UCSD-AML1 (cell line): ENCODE measurements around the gene RHOD.

Experiments used
- DNase-seq: peaks from one replicate; lab custom pipeline; 2025; ENCODE audit not compliant: unreplicated experiment; lab: John Stamatoyannopoulos, UW

The RHOD gene

DNA sequence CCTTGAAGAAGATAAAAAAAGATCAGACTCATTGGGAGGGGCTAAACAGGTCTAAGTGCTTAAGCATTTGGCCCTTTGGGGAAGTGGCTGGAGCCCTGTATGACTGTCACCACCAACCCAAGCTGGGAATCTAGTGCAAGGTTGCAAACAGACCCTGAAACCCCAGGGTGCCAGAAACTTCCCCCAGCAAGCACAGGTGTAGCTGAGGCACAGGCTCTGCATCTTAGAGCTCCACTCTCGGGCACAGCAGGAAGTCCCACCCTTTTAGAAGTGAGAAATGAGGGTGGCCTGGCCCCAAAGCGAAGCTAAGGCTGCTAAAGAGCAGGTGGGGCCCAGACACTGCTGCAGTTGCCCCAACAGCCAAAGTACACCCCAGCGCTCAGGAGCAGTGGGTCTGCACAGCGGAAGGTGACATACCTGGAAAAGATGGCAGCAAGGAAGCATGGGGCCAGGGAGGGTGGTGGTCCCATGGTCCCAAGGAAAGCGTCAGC lies 56.6 kb downstream of the RHOD start:
- no peak for DNase-seq

GRCh38 chr11:67114275-67114896 lies 57.7 kb downstream of the RHOD start:
- no peak for DNase-seq

DNA sequence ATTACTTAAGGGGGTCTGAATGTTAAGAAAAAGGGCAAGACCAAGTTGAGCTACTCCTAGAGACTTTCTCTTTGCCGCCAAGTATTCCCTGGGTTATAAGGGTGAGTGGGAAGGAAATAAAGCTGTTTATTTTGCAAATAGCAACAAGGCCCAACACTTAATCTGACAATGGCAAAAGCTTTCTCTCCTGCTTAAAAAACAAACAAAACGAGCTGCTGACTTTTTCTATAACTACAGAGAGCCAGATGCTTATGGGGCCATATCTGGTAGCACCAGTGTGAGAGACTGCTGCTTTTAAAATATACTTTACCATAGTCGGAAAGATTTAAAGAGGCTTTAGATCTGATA lies 60.1 kb downstream of the RHOD start:
- DNase-seq = no peak

DNA sequence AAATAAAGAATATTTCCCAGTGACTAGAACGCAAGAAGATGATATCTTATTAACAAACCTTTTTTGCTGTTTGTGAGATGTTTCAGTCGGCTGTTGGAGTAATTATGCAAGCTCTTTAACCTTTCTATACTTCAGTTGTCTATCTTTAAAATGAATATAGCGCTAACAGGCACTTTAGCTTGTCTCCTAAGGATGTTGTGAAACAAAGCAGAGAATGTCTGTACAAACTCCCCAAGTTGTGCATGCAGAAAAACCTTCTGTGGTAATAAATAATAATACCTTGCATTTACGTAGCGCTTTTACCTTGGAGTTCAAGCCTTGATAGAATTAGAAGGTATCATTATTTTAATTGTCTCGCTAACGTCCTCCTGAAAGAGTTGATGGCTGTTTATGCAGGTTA lies 60.5 kb downstream of the RHOD start:
- DNase-seq = no peak

DNA sequence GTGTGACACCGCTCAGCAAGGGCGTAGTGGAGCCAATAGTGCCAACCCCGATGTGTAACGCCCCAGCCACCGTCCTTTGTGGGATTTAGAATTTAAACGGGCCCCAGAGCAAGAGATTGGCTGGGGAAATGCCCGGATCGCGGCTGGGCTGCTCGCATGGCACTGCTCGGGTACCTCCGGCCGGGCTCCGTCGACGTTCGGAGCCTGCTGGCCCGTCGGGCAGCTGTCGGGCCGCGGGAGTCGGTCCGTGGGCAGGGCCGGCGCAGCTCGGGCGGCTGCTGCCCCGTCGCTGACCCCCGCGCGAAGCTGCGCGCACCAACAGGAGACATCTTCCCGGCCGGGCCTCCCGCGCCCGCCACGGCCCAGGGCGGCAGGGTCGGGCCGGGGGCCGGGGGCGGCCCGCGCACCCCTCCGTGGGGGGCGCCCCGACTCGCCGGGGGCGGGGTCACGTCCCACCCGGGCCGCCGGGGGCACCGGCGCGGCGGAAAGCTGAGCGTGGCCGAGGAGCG lies 61.1 kb downstream of the RHOD start:
- DNase-seq = no peak

DNA sequence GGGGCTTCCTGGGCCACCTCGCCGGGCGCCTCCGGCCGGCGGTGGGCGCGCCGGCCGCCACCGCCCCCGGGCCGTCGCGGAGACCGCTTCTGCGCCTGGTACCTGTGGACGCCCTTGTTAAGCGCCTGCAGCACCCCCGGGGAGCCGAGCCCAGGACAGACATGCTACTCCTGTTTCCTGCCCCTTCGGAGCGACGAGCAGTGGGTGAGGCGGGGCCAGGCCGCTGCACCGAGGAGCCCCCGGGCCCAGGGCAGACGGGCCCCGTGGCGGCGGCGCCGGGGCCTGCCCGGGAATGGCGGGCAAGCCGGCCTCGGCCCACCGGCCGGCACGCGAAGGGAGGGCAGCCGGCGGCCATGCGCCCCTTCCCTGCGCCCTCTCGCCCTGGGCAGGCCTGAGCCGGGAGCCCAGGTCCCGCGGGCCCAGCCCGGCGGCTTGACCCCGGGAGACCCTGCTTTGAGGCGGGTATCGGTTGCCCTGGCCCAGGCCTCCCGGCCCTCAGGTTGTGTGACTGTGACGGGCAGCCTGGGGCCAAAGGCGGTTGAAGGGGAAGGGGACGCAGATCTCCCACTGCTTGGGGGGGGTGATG lies 61.6 kb downstream of the RHOD start:
- DNase-seq = no peak

DNA sequence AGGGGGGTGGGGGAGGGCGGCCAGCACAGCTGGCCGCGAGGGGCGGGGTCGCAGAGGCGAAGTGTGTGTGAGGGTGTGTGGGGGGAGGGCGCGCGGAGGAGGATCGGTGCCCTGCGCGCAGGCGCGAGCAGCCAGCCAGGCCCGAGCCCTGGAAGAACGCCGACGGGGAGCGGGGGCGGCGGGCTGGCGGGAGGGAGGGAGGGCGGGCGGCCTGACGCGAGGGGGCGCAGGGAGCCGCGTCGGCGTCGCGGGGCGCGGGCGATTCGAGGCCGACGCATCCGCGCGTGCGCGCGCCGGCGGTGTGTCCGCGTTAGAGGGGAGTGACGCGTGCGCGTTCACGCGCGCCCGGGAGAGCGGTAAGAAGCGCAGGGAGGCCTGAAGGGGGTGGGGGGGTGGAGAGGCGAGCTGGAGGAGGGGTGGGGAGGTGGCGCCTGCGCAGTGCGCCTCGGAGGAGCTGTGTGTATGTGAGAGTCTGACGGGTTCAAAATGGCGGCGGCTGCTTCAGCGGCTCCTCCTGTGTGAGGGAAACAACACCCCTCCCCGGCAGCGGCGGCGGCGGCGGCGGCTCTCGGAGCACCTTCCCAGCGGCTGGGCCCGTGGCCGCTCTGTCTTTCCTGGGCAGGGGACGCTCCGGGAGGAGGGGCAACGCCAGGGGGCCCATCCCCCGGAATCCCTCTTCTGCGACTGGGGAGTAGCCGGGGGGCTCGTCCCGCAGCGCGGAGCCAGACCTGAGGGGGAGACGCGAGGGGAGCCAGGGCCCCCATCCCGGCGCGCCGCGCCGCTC lies 62.3 kb downstream of the RHOD start, which contains the start of gene KDM2A:
KDM2A (plus strand) TSS at position 463 of the 784 bp plus-strand sequence. CDS start 2,054 bp downstream, outside the sequence.
- peak; percentile 99 for DNase-seq

DNA sequence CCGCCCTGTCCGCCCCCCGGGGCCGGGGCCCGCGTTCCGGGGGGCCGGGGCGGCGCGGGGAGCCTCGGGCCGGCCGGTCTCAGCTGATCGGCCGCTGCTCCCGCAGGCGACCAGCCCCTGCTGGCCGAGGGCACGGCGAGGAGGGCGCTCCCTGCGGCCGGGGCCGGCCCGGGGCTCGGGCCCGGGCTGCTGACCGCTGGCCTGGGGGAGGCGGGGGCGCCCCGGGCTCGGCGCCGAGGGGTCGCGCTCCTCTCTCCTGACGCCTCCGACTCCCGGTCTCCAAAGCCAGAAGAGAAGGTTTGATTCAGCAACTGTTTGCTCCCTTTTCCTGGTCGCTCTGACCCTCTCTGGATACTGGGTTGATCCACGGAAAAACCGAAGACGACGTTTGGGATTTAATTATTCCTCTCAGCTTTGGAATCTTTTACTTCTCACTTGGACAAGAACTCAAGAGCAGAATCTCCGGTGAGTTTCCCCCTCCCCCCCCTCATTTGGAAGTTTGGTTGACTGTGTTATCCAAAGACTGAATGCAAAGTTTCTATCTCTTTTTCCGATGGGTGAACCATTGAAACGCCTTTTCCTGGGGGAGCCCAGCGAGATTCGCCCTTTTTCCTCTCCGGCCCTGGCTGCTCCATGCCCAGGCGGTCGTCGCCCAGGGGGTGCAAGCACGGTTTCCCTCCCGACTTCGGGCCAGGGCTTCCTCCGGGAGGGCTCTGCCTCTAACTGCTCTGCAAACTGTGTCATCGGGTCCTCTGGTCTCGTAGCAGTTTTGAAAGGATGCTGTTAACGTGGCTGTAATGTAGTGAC lies 63.1 kb downstream of the RHOD start:
- no peak for DNase-seq

GRCh38 chr11:67120456-67120855 lies 63.8 kb downstream of the RHOD start:
- no peak for DNase-seq

GRCh38 chr11:67120881-67121710 lies 64.4 kb downstream of the RHOD start:
- no peak for DNase-seq
